AG04449 (cell line): ENCODE measurements around the gene AGPAT4.

Experiments
- CTCF ChIA-PET: fragments of 350-600 bp; formaldehyde crosslinking; extraction: SDS; loops from one replicate; lab custom pipeline; 2021; ENCODE audit warnings: antibody characterized with exemption; lab: Yijun Ruan, JAX
- POLR2A ChIA-PET: fragments of 400-600, 350-600 bp; formaldehyde crosslinking; extraction: SDS; loops from one replicate; lab custom pipeline; 2020; ENCODE audit warnings: antibody characterized with exemption, inconsistent platforms; lab: Yijun Ruan, JAX
- DNase-seq: peaks from one replicate; pipeline ENCODE4 v3.0.0-alpha.2; 2010; ENCODE audit warnings: low read depth, low spot score
- H3K4me3 ChIP-seq: 2 replicates; pipeline ENCODE4 v1.5.1; 2011; ENCODE audit warnings: low read depth, mild to moderate bottlenecking, control low read depth, low read length
- TF ChIP-seq, protein P1 (sequence below): IDR thresholded peaks from one replicate; pipeline ENCODE4 v1.5.1; 2011; ENCODE audit warnings: mild to moderate bottlenecking, moderate library complexity, low read length, control low read depth, inconsistent platforms; ENCODE audit not compliant: insufficient read depth; ENCODE audit errors: missing control alignments

AGPAT4 gene

DNA sequence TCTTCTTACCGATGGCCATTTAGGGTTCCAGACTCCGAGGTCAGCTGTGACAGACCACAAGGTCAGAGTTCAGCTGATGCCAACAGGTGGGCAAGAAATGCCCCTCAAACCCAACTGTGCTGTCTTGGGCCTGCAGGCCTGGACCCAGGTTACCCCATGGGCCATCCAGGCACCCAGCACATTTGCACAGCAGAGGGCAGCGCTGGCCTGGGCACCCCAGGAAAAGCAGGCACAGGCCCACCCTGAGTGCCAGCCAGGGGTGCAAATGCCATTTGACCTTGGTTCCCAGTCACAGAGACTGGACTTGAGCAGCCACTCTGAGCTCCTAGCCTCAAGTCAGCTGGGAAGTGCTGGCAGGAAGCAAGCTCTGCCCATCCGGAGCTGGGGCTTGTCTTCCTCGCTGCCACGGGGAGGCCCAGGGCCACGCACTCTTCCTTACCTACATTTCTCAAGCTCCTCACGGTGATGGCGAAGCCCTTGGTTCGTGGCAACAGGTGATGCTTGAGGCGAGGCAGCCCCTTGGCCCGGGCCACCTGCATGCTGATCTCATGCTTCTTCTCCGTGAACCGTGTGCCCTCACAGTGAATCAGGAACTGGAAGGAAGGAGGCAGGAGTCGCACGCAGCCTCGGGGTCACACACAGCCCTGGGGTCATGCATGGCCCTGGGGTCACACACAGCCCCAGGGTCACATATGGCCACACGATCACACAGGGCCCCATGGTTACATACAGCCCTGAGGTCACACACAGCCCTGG, 120.8 kb downstream of the AGPAT4 start:
- H3K4me3 ChIP-seq = no peak overlapping the region
- no peak for DNase-seq
- ChIA-PET POLR2A (no interaction called here), CTCF (interaction anchor here (0.6 to 13.1 kb wide), 10 partner anchors 10 to 221 kb away, joined by 3 to 156 read pairs (median 3); no protein-coding TSS in a partner anchor)
- TF ChIP-seq, protein P1, sequence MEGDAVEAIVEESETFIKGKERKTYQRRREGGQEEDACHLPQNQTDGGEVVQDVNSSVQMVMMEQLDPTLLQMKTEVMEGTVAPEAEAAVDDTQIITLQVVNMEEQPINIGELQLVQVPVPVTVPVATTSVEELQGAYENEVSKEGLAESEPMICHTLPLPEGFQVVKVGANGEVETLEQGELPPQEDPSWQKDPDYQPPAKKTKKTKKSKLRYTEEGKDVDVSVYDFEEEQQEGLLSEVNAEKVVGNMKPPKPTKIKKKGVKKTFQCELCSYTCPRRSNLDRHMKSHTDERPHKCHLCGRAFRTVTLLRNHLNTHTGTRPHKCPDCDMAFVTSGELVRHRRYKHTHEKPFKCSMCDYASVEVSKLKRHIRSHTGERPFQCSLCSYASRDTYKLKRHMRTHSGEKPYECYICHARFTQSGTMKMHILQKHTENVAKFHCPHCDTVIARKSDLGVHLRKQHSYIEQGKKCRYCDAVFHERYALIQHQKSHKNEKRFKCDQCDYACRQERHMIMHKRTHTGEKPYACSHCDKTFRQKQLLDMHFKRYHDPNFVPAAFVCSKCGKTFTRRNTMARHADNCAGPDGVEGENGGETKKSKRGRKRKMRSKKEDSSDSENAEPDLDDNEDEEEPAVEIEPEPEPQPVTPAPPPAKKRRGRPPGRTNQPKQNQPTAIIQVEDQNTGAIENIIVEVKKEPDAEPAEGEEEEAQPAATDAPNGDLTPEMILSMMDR = peak; percentile 58

- POLR2A ChIA-PET = no interaction called here
- CTCF ChIA-PET = interaction anchor here (0.8 to 13.1 kb wide), 8 partner anchors 9 to 221 kb away, joined by 3 to 156 read pairs (median 4); no protein-coding TSS in a partner anchor
- no peak overlapping the region for H3K4me3 ChIP-seq
- TF ChIP-seq, protein P1 = no peak
- DNase-seq = no peak
Observed at GRCh38 chr6:161152527-161152862, 121.4 kb downstream of the AGPAT4 start.

DNA sequence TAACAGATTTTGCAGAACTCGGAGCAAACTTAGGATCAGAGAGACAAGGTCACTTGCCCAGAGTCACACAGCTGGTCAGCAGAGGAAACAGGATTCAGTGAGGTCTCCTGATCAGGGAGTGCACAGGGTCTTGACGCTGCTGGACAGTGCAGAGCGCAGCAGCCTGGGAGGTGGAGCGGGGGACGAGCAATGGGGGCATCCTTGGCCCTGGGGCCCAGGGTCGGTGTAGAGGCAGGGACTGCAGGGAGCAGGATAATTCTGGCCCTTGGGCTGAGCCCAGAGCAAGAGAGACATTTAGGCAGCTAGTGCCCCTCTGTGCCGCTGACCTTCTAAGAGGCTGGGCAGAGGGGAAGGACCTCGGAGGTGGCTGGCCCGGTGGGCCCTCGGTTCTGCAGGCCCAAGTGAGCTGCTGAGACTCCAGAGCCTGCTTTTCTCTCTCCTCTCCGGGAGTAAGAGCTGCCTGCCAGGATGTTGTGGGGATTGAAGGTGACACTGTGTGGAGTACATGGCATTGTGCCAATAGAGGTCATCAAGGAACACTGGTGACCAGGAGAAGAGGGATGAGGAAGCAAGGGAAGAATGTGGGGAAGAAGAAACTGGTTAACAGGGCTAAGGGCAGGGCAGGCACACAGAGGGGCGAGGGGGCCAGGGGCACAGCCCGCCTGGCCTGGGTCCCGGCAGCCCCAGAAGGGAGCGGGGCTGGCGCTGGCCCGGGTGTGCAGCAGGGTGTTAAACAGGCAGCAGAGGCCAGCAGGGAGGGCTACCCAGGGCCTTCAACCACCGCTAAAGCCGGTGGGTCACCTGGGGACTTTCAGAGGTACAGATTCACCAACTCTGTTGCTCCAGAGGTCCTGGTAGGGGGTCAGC, 122.0 kb downstream of the AGPAT4 start:
- CTCF ChIA-PET = interaction anchor here (0.7 to 13.1 kb wide), 9 partner anchors 8 to 228 kb away, joined by 3 to 156 read pairs (median 4); no protein-coding TSS in a partner anchor

DNA sequence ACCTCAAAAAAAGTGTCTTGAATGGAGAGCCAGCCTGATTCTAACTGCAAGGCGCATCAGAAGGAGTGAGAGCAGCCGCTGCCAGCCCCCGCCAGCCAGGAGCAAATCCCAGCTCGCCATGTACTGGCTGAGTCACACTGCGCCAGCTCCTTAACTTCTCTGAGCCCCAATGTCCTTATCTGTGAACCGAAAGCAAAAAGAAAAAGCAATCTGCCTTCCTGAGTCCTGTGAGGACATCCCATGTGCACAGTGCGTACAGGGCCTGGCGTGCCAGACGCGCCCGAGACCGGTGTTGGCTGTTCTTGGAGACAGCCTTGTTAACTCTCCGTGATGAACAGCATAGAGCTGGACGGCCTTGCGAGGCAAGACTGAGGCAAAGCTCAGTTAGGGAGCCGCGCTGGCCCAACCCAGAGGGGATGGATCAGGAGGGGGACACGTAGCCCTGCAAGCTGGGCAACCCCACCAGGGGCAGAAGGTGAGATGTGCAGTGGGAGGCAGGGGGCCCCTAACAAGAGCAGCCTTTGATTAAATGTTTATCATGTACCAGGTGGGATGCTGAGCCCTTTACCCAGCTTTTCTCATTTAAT, 122.7 kb downstream of the AGPAT4 start:
- ChIA-PET POLR2A (no interaction called here), CTCF (interaction anchor here (0.7 to 13.1 kb wide), 7 partner anchors 11 to 228 kb away, joined by 3 to 156 read pairs (median 4); no protein-coding TSS in a partner anchor)
- TF ChIP-seq, protein P1 = no peak
- H3K4me3 ChIP-seq = no peak overlapping the region
- DNase-seq = no peak

More for the DNA sequence above, 122.0 kb downstream of the AGPAT4 start:
- POLR2A ChIA-PET = no interaction called here
- H3K4me3 ChIP-seq = no peak overlapping the region
- no peak for DNase-seq
- TF ChIP-seq, protein P1 = no peak

DNA sequence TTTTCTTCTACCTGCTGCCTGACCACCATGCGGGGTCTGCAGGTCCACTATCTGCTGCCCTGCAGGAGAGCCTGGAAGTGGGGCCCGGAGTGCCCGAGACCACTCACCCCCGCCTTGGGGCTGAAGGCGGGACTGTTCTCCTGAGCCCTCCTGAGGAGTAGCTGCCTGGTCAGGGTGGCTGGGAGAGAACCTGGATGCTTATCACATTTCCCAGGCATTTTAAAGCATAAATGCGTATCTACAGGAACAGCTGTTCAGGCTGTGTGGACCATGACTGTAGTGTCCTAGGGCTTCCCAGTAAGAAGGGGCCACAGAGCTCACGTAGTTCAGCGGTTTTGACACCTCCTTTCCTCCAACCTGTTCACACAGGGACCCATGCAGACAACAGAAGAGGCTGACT, 123.3 kb downstream of the AGPAT4 start:
- POLR2A ChIA-PET = no interaction called here
- CTCF ChIA-PET = interaction anchor here (1.0 to 13.1 kb wide), 6 partner anchors 8 to 229 kb away, joined by 3 to 156 read pairs (median 5); no protein-coding TSS in a partner anchor
- H3K4me3 ChIP-seq = no peak overlapping the region
- DNase-seq = no peak
- TF ChIP-seq, protein P1 = no peak
